DND-41 (cell line): ENCODE data around the gene CSNK2B.

ENCODE experiments used
- ATAC-seq: fragments of 200-7000 bp; cut with Tn5 transposase; 3 replicates; pipeline ENCODE4 v1.9.1; 2021; ENCODE audit warnings: low read depth; ENCODE audit not compliant: insufficient read depth
- DNase-seq: peaks from one replicate; pipeline ENCODE4 v3.0.0-alpha.2; 2020
- H2AFZ ChIP-seq: 2 replicates; pipeline ENCODE4 v1.6.0; 2012; ENCODE audit warnings: low read depth, low read length
- H3K27ac ChIP-seq: 2 replicates; pipeline ENCODE4 v1.5.1; 2012; ENCODE audit warnings: low read length, inconsistent platforms
- H3K27me3 ChIP-seq: fragments of 200-600 bp; sonication (generic); 2 replicates; pipeline ENCODE4 v1.6.0; 2012; ENCODE audit warnings: low read length, mild to moderate bottlenecking, inconsistent platforms; ENCODE audit not compliant: insufficient read depth, poor library complexity
- H3K36me3 ChIP-seq: 2 replicates; pipeline ENCODE4 v1.5.1; 2012; ENCODE audit warnings: low read length, inconsistent platforms; ENCODE audit not compliant: insufficient read depth
- H3K4me1 ChIP-seq: 2 replicates; pipeline ENCODE4 v1.5.1; 2012; ENCODE audit warnings: mild to moderate bottlenecking, low read length; ENCODE audit not compliant: insufficient read depth
- H3K4me2 ChIP-seq: 2 replicates; pipeline ENCODE4 v1.6.0; 2012; ENCODE audit warnings: mild to moderate bottlenecking, moderate library complexity, low read length, inconsistent platforms; ENCODE audit not compliant: insufficient read depth
- H3K4me3 ChIP-seq, 2 experiments: fragments of 200-600 bp in 1 of 2; shearing (Covaris generic) in 1 of 2; 2 replicates each; pipeline ENCODE4 v1.5.1; 2012 to 2016; ENCODE audit warnings: inconsistent platforms in 2 of 2, low read length in 2 of 2, mild to moderate bottlenecking in 2 of 2, low read depth in 1 of 2, moderate library complexity in 1 of 2
- H3K79me2 ChIP-seq: 2 replicates; pipeline ENCODE4 v1.6.0; 2012; ENCODE audit warnings: low read length, inconsistent platforms; ENCODE audit not compliant: insufficient read depth
- H3K9ac ChIP-seq: 2 replicates; pipeline ENCODE4 v1.6.0; 2012; ENCODE audit warnings: low read depth, mild to moderate bottlenecking, inconsistent platforms, low read length, moderate library complexity
- H3K9me3 ChIP-seq: 2 replicates; pipeline ENCODE4 v1.5.1; 2012; ENCODE audit warnings: low read length, moderate library complexity, mild to moderate bottlenecking, inconsistent platforms; ENCODE audit not compliant: insufficient read depth, severe bottlenecking
- H4K20me1 ChIP-seq: 2 replicates; pipeline ENCODE4 v1.6.0; 2012; ENCODE audit warnings: low read length; ENCODE audit not compliant: insufficient read depth
- CTCF ChIP-seq: IDR thresholded peaks from 2 replicates; pipeline ENCODE4 v1.5.1; 2012; ENCODE audit warnings: borderline replicate concordance, low read length, moderate library complexity, mild to moderate bottlenecking; ENCODE audit not compliant: poor library complexity, severe bottlenecking; ENCODE audit errors: extremely low read depth
- EZH2 ChIP-seq: IDR thresholded peaks from 3 replicates; pipeline ENCODE4 v1.6.1; 2012; ENCODE audit warnings: borderline replicate concordance, low read depth, mild to moderate bottlenecking, moderate library complexity, low read length, inconsistent platforms; ENCODE audit not compliant: severe bottlenecking

CSNK2B gene

GRCh38 chr6:31666337-31666965 lies 571 bp downstream of the CSNK2B start:
- Histone ChIP-seq H3K9me3 (no peaks in the 10 kb centered on the region), H3K4me3 (peak overlapping the region; percentile 88 to 91), H3K79me2 (peaks cover 79% of the 10 kb centered on the region), H3K4me1 (peaks cover 58% of the 10 kb centered on the region), H3K27me3 (no peaks in the 10 kb centered on the region), H2AFZ (peak overlapping the region; percentile 79), H4K20me1 (peaks cover 20% of the 10 kb centered on the region; the same call in 1 of the 2 replicates), H3K36me3 (peaks cover 78% of the 10 kb centered on the region), H3K9ac (peak overlapping the region; percentile 85), H3K27ac (peak overlapping the region; percentile 91), H3K4me2 (peak overlapping the region; percentile 85)
- DNase-seq, result no peak
- TF ChIP-seq EZH2 (no peak), CTCF (no peak)
- no peak for ATAC-seq

- Histone ChIP-seq H3K27ac (no peak within 1 kb of the TSS), H3K27me3 (no peaks in the 10 kb centered on the region), H4K20me1 (peaks cover 20% of the 10 kb centered on the region; the same call in 1 of the 2 replicates), H3K4me3 (no peak within 1 kb of the TSS), H3K9me3 (no peaks in the 10 kb centered on the region), H3K4me1 (peaks cover 27% of the 10 kb centered on the region), H3K36me3 (peaks cover 65% of the 10 kb centered on the region), H3K79me2 (peaks cover 47% of the 10 kb centered on the region), H3K4me2 (0 out of 2 replicates have a peak within 1 kb of the TSS, but pooled peaks have one; percentile 0), H3K9ac (no peak within 1 kb of the TSS), H2AFZ (no peak within 1 kb of the TSS)
- TF ChIP-seq CTCF, result no peak
- no peak for TF ChIP-seq EZH2
- DNase-seq, result no peak
- ATAC-seq, result no peak
Measured at GRCh38 chr6:31669676-31670075, 3.8 kb downstream of the CSNK2B start, which contains the start of gene LY6G5B. TSS of gene LY6G5B (plus strand) at chr6:31669976. CDS start at chr6:31670951, 975 bp downstream.

GRCh38 chr6:31676322-31676903 lies 10.5 kb downstream of the CSNK2B start:
- no peak overlapping the region for H3K9ac ChIP-seq
- ATAC-seq, result no peak
- TF ChIP-seq EZH2 (no peak), CTCF (no peak)
- H3K27me3 ChIP-seq, result no peaks in the 10 kb centered on the region
- no peaks in the 10 kb centered on the region for H3K79me2 ChIP-seq
- H3K36me3 ChIP-seq, result peaks cover 17% of the 10 kb centered on the region
- no peaks in the 10 kb centered on the region for H3K4me1 ChIP-seq
- H3K4me3 ChIP-seq, result no peak overlapping the region
- DNase-seq, result no peak
- H4K20me1 ChIP-seq, result no peaks in the 10 kb centered on the region
- no peaks in the 10 kb centered on the region for H3K9me3 ChIP-seq
- H3K27ac ChIP-seq, result no peak overlapping the region
- H2AFZ ChIP-seq, result no peak overlapping the region
- H3K4me2 ChIP-seq, result no peak overlapping the region
